G401.6 (cell line): Measurements from ENCODE around the gene BAMBI.

Source experiments
- FAIRE-seq: peaks from 2 replicates; lab custom pipeline; 2012; peaks lifted over from hg19 to GRCh38; lab: Jason Lieb, UNC

The BAMBI gene

GRCh38 chr10:28705472-28705871 is 28.2 kb downstream of the BAMBI start:
- no peak for FAIRE-seq

DNA sequence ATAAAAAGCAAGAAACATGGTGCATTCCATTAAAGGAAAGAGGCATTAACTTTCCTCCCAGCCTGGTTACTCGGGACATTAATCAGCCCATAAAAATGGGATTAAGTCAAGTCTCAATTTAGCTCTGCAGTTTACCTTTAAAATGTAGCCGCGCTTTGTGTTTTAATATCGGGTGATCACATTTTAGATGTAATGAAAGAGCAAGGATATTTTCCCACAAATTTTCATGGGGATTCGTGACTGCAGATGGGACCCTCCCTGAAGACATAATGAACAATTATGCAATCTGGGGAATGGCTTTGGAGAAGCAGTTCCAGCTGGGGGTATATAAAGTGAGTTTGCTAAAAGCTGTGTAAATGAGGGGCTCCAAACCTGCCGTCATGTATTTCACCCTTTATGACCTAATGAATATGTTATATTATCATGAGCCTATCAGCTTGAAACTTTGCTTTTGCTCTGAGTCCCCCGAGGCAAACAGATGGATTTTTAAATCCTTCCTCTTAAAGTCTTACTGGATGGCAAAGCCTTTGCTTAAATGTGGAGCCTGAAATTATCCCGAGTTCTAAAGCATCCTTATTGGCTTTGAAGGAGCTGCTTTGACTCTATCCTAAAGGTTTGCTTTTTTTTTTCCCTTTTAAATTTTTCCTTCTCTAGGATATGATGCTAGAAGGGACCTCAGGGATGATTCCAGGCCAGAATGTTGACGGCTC is 31.8 kb downstream of the BAMBI start:
- FAIRE-seq: peak; percentile 100

- peak; percentile 63 for FAIRE-seq
Observed at GRCh38 chr10:28710202-28710886, 33.0 kb downstream of the BAMBI start.

- FAIRE-seq: no peak
Observed at GRCh38 chr10:28711041-28711440, 33.7 kb downstream of the BAMBI start.

DNA sequence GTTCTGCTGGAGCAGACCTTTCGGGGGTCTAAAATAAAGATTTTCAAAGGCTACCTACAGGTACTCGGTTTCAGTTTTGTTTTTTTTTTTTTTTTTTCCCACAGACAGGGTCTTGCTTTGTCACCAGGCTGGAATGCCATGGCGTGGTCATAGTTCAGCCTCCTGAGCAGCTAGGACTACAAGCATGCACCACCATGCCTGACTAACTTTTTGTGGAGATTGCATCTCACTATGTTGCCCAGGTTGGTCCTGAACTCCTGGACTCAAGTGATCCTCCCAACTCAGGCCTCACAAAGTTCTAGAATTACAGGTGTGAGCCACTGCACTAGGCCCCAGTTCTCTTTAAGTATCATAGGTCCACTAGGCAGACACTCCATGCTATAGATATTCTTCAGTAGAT is 34.5 kb downstream of the BAMBI start:
- FAIRE-seq: no peak

DNA sequence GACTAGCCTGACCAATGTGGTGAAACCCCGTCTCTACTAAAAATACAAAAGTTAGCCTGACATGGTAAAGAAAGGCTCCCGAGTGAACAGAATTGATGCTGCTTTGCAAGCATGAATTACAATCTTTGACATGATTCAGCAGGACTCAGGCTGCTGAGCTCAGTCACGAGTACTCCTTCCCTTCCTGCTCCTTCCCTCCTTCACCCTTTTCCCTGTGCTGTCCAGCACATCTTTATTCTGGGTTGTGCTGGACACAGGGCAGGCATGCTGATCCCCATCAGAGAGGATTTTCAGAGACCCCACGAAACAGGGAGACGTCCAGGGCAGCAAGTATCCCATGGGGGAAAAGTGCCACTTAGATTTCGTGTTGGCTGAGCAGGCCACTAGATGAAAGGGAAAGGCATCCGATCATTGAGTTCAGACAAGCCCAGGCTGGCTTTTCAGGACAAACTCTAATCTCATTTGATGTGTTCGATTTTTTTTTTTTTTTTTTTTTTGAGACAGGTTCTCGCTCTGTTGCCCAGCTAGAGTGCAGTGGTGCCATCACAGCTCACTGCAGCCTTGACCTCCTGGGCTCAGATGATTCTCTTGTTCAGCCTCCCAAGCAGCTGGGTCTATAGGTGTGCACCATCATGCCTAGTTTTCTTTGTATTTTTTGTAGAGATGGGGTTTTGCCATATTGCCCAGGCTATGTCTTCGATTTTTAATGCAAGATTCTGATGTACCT is 36.5 kb downstream of the BAMBI start:
- FAIRE-seq: no peak

GRCh38 chr10:28714401-28715053 is 37.2 kb downstream of the BAMBI start:
- FAIRE-seq: peak; percentile 99

DNA sequence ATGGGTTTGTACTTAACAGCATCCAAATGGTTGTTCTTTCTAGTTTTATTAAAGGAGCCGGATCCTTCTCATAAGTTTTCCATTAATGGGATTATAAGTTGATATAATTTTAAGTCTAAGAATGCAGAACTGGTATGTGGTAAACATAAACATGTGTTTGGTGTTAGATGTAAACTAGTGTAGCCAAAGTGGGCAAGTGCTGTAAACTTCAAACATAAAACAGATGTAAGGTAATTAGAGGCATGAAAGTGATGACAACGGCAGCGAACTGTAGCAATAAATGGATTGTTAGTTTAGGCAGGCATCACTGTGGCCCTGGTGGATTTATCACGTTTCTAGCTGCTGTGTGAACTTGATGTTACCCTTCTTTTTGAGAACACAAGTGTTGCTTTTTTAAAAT is 37.9 kb downstream of the BAMBI start:
- peak; percentile 91 for FAIRE-seq

GRCh38 chr10:28715757-28716156 is 38.4 kb downstream of the BAMBI start:
- FAIRE-seq: no peak

DNA sequence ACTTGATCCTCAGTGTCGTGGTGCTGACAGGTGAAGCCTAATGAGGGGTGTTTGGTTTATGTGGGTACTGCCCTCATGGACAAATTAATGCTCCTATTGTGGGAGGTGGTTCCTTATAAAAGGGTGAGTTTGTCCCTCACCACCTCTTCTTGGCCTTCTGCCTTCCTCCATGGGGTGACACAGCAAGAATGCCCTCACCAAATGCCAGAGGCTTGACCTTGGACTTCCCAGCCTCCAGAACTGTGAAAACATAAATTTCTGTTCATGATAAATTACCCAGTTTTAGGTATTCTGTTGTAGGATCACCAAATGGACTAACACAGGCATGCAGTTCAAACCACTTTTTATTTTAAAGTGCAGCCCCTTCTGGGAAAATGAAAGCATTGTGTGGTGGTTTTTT is 39.4 kb downstream of the BAMBI start:
- no peak for FAIRE-seq

DNA sequence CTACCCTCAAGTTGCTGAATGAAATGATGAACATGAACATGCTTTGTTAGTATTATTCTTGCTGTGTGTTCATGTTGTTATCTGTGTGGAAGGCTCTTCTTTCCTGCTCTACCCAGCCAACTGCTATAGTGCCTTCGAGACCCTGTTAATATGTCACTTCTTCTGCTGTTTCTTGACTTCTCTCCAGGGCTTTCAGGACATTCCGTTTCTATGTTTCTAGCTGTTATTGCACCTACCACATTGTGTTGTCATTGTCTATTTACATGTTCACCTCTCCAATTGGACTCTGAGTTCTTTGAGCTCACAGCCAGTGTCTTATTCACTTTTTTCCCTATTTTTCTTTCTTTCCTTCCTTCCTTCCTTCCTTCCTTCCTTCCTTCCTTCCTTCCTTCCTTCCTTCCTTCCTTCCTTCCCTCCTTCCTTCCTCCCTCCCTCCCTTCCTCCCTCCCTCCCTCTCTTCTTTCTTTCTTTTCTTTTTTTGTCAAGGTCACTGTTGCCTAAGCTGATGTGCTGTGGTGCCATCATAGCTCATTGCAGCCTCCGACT is 40.4 kb downstream of the BAMBI start:
- no peak for FAIRE-seq

GRCh38 chr10:28719789-28720436 is 42.6 kb downstream of the BAMBI start:
- FAIRE-seq: peak; percentile 79

DNA sequence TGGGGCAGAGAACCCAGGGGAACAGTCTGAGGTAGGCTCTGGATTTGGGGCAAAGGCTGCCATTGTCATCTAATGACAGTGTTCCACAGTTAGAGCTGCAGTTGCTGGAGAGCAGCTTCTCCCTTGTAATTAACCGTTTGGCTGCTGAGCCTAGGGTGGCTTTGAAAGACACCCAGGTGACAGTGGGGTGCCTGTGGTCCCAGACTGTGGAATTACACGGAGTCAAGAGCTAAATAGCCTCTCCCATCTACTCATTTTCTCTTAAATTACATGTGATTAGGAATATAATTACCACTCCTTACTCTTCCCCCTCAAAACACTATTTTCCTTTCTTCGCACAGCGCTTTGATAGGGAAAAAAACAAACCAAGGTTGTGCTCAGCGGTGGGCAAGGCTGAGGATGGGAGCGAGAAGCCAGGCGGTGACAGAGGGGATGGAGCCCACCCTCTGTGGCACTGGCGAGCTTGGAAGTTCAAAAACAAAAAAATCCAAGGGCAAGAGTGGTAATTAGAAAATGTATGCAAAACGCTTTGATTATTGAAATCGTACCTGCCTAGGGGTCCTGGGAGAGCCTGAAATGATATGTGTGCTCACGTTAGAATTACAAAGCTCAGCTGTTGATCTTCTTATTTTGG is 44.1 kb downstream of the BAMBI start:
- FAIRE-seq: peak; percentile 92

- FAIRE-seq: no peak
Observed at GRCh38 chr10:28722065-28722803, 44.9 kb downstream of the BAMBI start.

DNA sequence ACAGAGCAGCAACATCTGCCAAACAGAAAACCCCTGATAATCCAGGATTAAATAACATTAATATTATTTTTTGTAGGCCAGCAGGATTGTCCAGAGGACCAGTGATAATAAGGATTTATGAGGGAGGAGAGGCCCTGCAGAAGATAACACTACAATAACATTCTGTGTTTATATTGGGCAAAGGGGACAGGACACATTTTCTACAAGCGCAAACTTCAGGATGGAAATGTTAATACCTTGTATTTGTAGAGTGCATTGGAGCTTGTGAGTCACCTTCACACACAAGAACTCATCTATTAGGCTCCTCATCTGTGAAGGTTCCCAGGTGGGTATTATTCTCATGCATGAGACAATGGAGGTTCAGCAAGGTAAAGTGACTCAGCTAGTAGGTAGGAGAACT is 51.0 kb downstream of the BAMBI start:
- peak; percentile 33 for FAIRE-seq

DNA sequence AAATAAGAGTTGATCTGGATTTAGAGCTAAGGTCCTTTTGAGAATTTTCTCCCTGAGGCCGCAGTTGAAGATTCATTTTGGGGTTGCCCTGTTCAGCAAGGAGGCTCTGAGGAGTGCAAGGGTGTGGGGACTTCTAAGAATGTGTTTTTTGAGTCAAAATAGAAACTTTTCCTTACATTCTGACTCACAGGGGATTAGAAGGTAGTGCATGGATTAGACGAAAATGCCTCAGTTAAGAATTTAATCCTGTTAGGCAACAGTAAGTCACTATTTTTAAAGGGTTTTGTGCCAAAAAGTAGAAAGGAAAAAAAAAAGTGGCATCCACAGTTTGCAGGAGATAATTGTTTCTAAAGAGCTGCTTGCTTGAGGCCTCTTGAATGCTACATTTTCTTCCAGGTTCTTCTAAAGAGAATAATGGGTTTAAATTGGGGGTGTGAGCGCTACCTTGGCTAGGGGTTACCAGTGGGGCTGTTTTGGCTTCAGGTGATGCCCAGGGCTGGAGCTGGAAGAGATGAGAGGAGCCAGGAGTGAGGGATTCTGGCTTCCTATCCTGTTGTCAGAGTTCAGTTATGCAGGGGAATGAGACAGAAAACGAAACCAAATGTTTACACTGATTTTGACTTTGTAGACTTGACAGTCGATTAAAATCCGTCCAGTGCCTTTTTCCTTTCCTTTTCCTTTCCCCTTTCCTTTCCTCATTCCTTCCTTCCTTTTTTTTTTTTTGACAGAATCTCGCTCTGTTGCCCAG is 52.9 kb downstream of the BAMBI start:
- FAIRE-seq: peak; percentile 99

DNA sequence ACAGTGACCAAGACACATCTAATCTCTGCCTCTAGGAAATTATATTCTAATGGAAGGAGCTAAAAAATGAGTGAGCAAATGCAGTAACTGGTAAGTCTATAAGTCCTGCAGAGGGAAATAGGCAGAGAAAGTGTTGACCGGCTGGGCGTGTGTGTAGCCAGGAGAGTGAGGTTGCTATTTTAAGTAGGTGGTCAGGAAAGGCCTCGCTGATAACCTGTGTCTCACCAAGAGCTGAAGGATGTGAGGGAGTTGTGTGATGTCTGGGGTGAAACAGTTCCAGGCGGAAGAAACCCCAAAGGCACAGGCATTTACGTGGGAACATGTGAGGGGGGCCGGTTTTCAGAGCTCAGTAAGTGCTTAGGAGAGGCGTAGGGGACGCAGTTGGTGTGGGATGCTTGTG is 54.8 kb downstream of the BAMBI start:
- no peak for FAIRE-seq
